Activated CD8-positive, alpha-beta memory T cell treated with anti-CD3 and anti-CD28 coated beads for 4 hours (primary cell): ENCODE data around the gene ROR2.

Experiments used
- DNase-seq, 2 donors: peaks; one replicate each; pipeline ENCODE4 v3.0.0-alpha.2; 2020; ENCODE audit warnings: low read depth in 2 of 2

ROR2 gene

DNA sequence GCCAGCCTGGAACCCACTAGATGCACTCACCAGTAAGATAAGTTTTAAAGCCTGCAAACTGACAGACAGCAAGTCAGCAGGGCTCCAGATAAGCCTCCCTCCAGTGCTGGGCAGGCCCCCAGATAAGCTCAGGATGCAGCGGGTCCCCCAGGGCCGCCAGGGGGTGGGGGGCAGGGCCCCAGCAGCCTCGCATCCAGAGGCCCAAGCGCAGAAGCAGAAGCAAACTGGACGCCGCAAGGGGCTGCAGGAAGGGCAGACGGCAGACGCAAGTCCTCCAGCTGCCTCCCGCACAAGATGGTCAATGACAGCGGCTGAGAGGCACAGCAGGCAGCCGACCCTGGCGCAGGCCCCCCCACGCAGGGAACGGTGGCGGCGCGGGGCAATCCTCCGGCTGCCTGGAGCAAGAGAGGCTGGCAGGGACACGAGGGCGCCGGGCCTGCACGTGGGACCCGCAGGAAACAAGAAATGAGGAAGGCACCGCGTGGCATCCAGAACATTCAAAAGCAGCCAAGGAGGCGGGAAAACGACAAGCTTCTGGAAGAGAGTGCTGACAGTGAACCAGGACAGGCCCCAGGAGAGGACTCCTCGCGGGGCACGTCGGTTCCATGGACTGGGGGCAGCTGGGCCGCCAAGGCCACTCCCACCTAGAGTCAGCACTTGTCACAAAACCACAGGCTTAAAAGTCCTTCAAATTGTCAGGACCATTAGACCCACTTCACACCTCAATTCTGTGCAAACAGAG, 49.8 kb downstream of the ROR2 start:
- no peak for DNase-seq

DNA sequence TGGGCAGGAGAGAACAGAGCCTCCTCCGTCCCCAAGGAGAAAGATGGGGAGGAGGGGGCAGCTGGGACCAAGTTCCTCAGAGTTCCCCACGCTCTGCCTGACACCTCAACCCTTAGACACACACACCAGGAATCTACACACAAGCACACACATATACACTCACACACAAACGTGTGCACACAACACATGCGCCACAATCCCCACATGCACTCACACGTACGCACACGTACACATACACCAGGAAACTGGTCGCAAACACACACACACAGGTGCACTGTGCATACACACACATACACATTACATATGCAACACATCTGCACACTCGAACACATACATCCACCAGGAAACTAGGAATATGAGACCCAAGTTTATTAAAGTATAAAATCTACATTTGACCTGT, 50.4 kb downstream of the ROR2 start:
- no peak for DNase-seq

DNA sequence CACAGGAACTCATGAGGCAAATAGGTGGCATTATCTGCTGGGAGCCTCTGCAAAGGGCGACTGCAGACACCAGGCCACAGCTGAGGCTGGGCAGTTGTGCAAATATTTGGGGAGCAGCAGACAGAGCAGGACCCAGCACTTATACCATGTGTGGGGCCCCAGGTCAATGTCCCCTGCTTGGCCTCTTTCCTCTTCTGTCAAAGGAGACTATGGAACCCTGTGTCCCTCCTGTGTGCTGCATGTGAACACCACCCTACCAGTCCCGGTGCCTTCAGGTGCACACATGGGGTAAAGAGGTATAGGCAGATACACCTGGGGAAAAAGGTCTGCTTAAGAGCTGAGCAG, 50.8 kb downstream of the ROR2 start:
- no peak for DNase-seq

DNA sequence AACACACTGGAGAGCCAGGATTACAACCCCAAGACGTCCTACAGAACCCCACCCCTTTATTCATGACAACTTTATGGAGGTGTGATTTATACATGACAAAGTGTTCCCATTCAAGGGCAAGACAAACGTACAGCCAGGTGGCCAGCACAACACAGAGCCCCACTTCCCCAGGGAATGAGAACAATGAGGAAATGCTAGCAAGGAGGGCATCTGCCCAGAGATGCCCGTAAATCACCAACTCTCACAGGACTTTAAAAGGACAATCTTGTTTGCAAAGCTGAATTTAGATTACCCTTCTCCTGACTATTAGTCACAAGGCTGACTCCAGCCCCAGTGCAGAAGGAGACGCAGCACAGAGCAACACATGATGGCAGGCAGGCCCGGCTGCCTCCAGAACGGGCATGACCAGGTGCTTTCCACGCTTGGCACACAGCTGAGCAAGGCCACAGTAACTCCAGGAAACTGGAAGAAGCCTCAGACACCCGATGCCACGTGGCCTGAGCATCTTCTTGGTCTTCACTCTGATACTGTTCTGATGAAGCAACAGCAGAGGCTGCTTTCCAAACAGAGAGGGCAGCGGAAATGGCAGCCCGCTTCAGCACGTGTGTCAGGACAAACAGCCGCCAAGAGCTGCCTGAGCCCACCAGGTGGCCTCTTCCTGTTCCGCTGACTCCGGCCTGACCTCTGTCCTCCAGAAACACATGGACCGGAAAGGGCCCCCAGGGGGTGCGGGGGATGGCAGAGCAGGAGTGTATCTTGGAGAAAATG, 51.4 kb downstream of the ROR2 start:
- DNase-seq = no peak

DNA sequence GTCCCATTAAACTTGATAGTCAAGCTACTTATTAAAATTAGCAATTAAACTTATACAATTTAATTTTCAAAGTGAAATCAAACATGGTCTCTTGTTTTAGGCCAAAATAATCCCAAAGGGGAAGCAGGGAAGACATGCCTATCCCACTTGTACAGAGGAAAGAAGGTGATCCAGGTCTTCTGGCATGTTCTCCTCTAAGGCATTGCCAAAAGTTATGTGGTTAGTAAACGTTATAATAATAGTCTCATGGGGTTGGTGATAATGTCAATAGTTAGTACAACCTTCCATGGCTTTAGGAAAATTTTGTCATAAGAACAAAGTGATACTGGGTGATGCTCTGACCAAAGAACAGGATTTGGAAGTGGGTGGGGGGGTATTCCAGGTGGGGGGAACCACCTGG, 52.8 kb downstream of the ROR2 start:
- no peak for DNase-seq

DNA sequence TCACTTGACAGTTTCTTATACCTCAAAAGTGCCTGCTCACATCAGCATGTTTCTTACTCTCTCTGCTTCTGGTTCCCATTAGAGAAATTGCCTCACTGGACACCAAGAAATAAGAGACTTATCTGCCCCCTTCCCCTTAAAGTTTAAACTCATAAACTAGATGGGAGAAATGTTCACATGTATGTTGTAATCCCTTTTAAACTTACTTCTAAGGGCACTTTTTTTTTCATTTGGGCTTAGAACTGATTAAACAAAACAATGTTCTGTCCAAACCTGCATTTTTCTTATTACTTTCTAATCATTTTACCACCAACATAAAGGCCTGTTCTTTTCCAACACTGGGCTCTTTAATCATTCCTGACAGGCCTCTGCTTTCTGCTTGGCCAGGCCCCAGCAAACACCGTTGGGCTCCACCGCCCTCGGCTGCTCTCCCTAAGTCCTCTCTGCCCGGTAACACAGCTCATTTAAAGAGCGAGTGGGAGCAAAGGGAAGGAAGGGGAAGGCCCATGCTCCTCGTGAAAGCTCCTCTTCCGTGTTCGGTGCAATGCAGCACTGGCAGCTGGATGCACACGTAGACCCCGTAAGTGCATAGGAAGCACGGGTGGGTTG, 53.4 kb downstream of the ROR2 start:
- DNase-seq = no peak

DNA sequence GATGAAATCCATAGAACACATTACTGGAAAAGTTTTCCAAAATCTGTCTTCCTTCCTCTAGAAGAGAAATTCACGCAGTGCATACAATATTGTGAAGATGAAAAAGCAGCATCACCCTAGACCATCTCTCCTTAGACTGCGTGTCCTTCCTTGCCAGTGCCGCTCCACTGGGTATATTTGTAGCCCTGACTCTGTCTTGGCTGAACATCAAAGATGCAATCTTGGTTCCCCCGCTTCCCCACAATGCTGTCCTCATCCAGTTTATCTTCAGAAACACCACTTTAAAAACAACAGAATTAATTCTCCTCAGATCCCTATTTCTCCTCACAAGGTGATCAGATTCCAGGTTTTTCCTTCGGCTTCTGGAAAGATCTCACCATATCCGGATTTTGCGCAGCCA, 53.9 kb downstream of the ROR2 start:
- DNase-seq = no peak

DNA sequence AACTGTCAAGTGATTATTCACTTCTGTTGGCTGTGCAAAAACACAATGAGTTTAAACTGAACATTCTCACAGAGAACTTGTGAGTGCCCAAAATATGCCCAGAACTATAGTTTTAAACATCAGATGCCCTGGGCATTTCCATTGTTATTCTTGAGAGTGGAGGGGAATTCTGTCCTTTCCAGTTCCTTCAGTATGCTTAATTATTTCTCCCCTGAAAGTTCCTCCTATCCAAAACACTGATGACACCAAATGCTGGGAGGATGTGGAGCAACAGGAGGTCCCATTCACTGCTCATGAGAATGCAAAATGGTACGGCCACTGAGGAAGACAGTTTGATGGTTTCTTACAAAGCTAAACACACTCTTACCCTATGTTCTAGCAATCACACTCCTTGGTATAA, 55.5 kb downstream of the ROR2 start:
- no peak for DNase-seq

DNA sequence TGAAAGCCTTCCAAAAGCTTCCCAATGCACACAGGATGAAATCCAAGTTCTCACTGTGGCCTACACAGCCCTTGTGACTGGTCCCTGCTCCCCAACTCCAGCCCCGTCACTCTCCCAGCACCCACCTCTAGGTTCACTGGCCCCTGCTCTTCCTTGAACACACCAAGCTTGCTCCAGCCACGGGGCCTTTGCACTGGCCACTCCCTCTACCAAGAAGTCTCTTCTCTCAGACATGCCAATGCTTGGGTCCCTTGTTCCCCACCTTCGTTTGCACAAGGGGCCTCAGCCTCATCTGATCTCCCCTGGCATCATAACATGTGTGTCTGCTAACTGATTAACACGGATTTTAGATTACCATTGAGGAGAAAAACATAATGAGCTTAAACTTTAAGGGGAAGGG, 56.0 kb downstream of the ROR2 start:
- DNase-seq = no peak

DNA sequence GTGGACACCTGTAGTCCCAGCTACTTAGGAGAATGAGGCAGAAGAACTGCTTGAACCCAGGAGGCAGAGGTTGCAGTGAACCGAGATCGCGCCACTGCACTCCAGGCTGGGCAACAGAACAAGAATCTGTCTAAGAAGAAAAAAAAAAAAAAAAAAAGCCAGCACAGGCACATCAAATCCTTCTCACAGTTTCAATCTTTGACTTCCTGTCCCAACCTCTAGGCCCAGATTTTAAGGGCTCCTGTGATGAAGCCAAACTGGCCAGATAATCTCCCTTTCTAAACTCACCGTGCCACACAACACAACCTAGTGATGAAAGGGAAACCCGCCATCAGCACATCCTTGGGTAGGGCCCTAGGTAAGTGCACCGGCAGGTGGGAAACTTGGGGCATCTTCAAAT, 58.1 kb downstream of the ROR2 start:
- no peak for DNase-seq

DNA sequence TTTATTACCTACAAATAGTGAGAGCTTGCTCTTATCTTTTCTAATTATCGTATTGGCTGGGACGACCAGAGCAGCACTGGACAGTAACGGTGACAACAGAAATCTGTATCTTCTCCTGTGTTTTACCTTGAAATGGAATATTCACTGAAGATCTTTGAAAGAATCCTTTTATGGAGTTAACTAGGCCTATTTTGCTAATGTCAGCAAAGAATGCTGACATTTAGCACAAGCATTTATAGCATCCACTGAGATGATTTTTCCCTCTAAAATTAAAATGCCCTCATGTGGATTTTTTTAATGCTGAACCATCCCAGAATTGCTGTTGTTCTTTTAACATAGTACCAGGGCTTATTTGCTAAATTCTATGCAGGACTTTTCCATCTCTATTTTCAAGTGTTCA, 59.4 kb downstream of the ROR2 start:
- DNase-seq = no peak

DNA sequence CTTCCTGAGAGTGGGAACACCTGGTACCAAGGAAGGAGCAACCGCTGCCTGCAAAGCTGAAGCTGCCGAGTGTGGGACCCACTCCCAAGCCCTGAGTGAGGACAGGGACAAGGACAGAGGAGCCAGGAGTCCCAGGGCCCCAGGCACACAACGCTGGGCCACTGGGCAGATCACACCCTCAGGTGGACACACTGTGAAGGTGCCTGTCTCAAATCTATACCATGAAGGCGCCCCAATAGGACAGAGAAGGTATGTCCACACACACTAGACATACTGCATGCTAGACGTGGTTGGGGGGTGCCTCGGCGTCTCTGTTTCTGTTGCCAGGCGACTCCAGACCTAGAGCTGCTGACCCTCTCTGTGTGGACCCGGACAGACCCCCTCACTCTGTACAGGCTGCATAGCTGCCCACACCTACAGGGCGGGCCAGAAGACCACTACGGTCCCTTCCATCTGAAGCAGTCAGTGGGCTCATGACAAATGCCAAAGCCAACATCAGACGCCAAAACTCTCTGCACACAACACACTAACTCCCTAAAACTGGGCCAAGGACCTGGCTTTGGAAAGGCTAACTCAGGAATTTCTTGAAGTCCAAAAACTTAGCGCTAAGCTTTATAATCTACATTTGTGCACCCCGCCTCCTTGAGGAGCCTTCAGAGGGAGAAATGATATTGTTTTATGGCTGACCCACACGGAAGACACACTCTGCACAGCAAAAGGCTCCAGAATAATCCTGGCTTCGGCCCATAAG, 60.7 kb downstream of the ROR2 start:
- no peak for DNase-seq

DNA sequence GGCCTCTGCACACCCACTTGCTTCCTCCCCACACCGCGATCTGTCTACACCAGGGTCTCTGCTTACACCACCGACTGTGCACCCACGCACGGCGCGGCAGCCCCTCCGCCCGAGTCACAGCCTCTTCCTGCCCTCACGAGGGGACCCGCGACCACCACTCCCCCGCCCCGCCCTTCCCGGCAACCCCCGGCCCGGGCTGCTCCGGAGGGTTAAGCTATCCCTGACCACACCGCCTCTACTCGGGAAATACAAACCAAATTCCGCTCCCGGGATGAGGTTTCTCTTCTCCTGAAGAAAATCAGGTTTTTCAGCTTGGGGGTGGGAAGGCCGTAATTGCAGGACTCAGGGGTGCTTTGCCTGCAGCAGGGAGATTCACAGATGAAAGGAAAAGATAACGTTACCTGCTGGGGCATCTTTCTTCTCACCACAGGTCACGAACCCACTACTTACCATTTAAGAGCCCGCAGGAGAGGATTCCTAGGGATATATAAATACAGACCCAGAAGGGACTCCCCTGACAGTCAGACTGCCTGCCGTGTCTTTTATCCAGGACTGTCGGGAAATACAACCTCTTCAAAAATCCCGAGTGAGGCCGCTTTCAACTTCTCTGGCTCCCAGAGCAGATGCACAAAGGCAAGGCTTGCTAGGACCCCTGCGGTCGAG, 63.5 kb downstream of the ROR2 start:
- DNase-seq = no peak

DNA sequence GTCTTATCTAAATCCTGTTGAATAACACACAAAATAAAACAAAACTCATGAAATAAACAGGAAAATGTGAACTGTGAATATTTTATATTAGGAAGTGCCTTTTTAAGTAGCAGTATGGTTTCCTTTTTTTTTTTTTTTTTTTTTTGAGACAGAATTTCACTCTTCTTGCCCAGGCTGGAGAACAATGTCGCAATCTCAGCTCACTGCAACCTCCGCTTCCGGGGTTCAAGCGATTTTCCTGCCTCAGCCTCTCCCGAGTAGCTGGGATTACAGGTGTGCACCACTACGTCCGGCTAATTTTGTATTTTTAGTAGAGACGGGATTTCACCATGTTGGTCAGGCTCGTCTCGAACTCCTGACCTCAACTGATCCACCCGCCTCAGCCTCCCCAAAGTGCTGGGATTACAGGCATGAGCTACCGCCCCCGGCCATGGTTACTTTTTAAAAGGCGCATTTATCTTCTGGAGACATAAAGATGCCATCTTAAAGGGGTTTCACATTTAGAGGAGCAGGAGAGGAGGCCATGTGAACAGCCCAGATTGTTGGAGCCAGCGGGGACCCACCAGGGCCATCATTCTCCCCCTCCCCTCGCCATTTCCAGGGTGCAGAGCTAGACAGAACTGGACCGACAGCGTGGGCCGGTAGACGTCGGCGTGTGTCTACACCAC, 64.1 kb downstream of the ROR2 start:
- DNase-seq = no peak

DNA sequence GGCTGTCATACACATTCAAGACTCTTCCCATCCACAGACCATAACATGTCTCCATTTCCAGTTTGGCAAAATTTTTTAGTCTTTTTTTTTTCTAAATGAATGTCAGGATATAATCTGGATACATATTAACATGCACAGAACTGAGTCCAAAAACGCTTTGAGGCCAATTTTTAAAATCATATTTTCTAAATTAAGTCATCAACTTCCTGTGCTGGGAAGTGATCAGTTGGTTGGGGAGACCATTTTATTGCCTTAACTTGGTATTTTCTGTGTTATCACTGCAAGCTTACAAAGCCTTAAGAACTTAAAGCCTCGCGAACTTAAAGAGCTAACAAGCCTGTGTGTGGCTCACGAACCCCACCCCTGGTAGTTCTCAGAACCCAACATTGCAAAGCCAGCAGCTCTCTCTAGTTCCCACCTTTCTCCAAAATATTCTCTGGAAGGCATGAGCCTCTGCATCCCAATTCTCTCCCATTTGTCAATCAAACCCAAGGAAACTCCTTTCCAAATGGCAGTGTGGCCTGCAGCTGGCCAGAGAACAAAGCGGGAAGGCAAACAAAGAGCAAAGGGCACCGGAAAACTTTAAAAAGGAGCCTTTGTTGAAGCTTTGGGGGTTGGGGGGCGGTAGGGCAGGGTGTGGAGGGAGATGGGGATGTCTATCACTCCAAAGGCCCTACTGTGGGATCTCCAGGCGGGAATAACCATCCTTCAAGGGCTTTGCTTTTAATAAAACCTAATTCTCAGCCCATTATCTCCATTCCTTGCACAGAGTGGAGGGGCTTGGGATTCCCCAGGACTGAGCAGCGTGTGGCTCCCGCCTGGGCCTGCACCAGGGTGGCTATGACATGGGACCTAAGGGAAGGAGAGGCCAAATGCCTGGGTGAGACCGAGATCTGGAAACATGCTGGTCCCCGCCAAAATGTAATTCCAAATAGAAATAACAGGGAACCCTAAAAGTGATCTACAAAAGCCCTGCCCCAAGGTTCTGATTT, 65.0 kb downstream of the ROR2 start:
- DNase-seq = no peak

DNA sequence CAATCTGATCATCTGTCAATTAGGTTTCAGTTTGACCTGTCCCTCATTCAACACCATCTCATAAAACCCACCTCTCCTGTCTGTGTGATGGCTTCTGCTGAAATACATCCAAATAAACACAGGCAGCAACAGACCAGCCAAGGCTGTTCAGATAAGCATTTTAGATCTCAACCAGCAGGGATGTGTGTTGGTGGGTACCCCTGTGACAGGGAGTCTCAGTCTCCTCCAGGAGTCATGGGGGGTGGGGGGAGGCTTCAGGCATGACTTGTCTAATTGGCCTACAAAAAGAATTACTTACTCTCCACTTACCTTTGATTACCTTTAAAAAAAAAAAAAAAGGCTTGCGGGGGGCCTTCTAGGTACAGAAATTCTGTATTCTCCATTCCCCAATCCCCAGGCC, 65.9 kb downstream of the ROR2 start:
- no peak for DNase-seq

DNA sequence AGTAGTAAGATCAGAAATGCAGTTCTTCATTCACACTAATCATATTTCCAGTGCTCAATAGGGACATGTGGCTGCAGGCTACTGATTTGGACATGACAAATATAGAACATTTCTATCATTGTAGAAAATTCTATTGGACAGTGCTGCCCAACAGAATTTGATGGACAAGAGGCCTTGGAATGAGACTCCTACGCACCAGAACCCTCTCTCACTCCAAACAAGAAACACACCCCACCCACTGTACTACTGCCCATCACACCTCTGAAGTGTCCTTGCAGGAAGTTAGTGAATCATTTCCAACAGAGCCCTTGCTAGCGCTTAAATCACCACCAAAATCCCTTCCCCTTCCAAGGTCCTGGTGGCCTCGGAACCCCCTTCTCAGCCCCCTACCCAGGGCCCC, 66.5 kb downstream of the ROR2 start:
- no peak for DNase-seq

DNA sequence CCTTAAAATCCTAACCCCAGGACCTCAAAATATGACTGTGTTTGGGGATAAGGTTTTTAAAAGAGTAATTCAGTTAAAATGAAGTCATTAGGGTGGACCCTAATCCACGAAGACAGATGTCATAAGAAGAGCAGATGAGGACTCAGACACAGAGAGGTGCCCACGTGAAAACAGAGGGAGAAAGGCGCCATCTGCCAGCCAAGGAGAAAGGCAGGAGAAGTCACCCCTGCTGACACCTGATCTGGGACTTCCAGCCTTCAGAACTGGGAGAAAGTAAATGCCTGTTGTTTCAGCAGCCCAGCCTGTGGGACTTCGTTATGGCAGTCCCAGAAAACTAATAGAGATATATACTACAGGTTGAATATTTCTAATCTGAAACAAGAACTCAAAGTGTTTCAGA, 67.4 kb downstream of the ROR2 start:
- no peak for DNase-seq

DNA sequence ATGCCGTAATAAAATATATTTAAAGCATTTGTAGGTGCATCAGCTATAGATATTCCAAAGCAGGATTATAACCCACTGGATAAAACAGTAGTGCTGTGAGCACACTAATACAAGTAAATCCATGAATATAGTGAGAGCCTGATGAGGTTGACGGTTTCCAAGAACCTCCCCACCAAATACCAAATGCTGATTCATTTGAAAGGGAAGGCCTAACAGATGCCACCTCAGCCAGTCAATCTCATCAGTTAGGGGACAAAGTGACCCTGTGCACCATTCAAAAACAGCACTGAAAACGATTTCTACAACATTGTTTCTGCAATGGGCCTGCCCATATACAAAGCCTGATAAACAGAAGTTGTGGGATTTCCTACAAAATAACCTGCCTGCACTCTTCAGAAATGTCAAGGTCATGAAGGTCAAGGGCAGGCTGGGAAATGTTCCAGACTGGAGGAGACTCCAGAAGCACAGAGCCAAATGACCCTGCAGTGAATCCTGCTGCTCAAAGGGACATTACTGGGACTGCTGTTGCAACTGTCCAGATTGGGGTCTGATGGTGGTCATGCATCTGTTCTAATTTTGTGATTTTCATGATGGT, 69.6 kb downstream of the ROR2 start:
- DNase-seq = no peak

DNA sequence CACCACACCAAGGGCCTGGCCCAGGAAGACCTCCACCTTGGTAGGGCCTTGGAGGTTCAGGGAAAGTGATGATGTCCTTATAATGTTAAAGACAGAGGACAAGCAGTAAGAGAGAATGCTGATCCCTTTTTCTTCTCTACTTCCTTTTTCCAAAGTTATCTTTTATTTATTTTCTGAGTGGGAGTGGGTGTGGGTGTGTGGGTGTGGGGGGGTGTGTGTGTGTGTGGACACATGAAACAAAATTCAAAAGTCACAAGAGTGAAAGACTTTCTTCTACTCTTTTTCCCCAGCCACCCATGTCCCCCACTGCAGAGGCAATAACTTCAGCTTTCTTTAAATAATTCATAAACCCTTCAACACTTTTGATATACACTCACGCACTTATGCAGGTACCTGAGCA, 70.8 kb downstream of the ROR2 start:
- no peak for DNase-seq
